Stomach (tissue), 9 donors: Measurements from ENCODE around the gene VAMP2. TPM values are rescaled to one million over a fixed set of nuclear protein-coding genes. Genes with fewer than 3 reads are reported as not detected.
"Not testable (repeated sequence)": the region's sequence is repeated elsewhere in the genome, so short reads cannot be mapped to it uniquely, and the experiment has no call there.

Experiments
- DNase-seq, 2 donors: peaks; one replicate each; pipeline versions ENCODE4 v3.0.0 to v3.0.0-alpha.2; 2013 to 2019
- H3K27ac ChIP-seq, 5 donors: fragments of 200-600 bp in 4 of 5; sonication (generic) in 4 of 5; one replicate each; pipeline ENCODE4 v1.5.1; 2013 to 2019; ENCODE audit warnings: mild to moderate bottlenecking in 1 of 5, moderate library complexity in 1 of 5
- H3K27me3 ChIP-seq, 3 donors: fragments of 200-600 bp; sonication (generic); one replicate each; pipeline ENCODE4 v1.5.1; 2017 to 2019; ENCODE audit warnings: mixed run types in 1 of 3
- H3K36me3 ChIP-seq, 4 donors: fragments of 200-600 bp; sonication (generic); 1 replicate in 3 of 4; 2 replicates in 1 of 4; pipeline ENCODE4 v1.5.1; 2016 to 2019
- H3K4me1 ChIP-seq, 4 donors: fragments of 200-600 bp; sonication (generic); one replicate each; pipeline ENCODE4 v1.5.1; 2016 to 2019
- H3K4me3 ChIP-seq, 4 donors: fragments of 200-600 bp; sonication (generic) in 3 of 4; one replicate each; pipeline ENCODE4 v1.5.1; 2016 to 2019; ENCODE audit warnings: mild to moderate bottlenecking in 1 of 4
- H3K9me3 ChIP-seq, 4 donors: fragments of 200-600 bp; sonication (generic); one replicate each; pipeline ENCODE4 v1.5.1; 2016 to 2019
- EP300 ChIP-seq: sonication (generic); formaldehyde crosslinking; IDR thresholded peaks from one replicate; pipeline ENCODE4 v1.6.1; 2017; ENCODE audit warnings: antibody characterized with exemption
- POLR2A ChIP-seq, 4 donors: fragments of 450-650 bp; IDR thresholded peaks; one replicate each; pipeline ENCODE4 v1.6.1; 2016; ENCODE audit warnings: antibody characterized with exemption in 4 of 4, control low read depth in 2 of 4, mild to moderate bottlenecking in 1 of 4, moderate library complexity in 1 of 4
- POLR2AphosphoS5 ChIP-seq, 3 donors: sonication (generic); formaldehyde crosslinking; IDR thresholded peaks; one replicate each; pipeline ENCODE4 v1.6.1; 2016; ENCODE audit warnings: antibody characterized with exemption in 3 of 3
- WGBS, 5 donors: extraction: QIAGEN DNeasy Blood & Tissue Kit in 3 of 5; methylation state at CpG; one replicate each; pipeline versions ENCODE4 v1.1.5 to v1.1.7; 2013 to 2018; 5-methylcytosine and 5-hydroxymethylcytosine counted together
- intact Hi-C: fragments of 100-400 bp; cut with DNase I; formaldehyde crosslinking; loops from one replicate; pipeline ENCODE4 v1.15.1; 2023; ENCODE audit warnings: low total_unique reads
- polyA plus RNA-seq, 3 donors: library from polyadenylated mRNA; stranded (reverse); fragments of 200-250 nt; gene quantifications; one replicate each; pipeline ENCODE4 v1.2.3, GENCODE V29; 2013
- total RNA-seq, 5 donors: library from RNA; depleted of rRNA; stranded (reverse); fragments of >200 nt; gene quantifications; one replicate each; pipeline versions ENCODE4 v1.1.0 to v1.2.3, GENCODE V29; 2014 to 2016
- TF ChIP-seq, protein P1 (sequence below), 7 experiments: fragments of 450-650 bp in 4 of 7; fragments of 200-600 bp in 3 of 7; sonication (generic) in 3 of 7; IDR thresholded peaks; one replicate each; pipeline ENCODE4 v1.5.1; 2016 to 2019; ENCODE audit warnings: antibody characterized with exemption in 7 of 7, control low read depth in 2 of 7, mild to moderate bottlenecking in 1 of 7
- donor health status: healthy with polysubstance abuse.
- donor health status: Bipolar disorder and iron deficiency.
- donor health status: healthy.

VAMP2 gene
- total and polyA plus RNA-seq, 8 donors = 6.7 to 104 (median 37.8) TPM

DNA sequence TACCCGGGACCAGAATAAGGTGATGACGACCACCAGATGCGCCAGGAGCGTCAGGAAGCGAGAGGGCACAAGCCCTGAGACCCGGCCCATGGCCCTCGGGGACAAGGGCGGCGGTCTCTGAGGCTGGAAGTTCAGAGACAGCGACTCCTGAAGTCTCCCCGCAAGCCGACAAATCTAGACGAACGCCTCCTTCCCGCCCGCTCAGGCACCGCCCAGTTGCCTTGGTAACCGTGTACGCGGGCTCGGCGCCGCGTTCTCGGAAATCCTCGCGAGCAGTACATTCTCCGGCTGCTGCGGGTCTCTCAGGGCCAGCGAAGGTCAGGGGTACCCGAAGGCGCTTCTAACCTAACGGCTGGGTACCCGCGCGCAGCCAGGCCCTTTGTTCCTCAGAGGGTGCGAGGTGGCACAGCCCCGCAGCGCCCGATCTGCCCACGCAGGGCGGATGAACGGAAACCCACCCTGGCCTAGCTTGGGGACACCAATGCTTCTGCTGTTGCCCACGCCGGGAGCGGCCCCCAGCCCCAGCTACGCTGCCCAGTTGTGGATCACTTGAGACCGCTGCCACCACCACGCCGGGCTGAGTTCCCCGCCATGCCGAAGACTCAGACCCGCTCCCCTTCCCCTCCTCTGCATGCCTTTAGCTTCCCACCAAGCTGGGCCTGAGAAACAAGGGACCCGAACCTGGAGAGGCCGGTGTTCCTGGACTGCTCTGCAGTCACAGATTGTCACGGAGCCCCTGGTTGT, 13.6 kb upstream of the VAMP2 start, which contains the start of gene TMEM107:
Gene TMEM107, minus strand, starts transcription at position 184 of the 744 bp plus-strand sequence. Its CDS starts 94 bp downstream, at position 90.
- no peaks in the 10 kb centered on the region for H3K27me3 ChIP-seq
- DNase-seq = peak; percentile 90 to 97
- no peaks in the 10 kb centered on the region for H3K36me3 ChIP-seq
- intact Hi-C loops = no loop called here
- H3K4me1 ChIP-seq = peaks cover 24 to 44% (median 39%) of the 10 kb centered on the region in 4 donors
- peak within 1 kb of the TSS; percentile 66 to 97 (median 85) for H3K27ac ChIP-seq
- no peak for TF ChIP-seq EP300
- peak in 2 of 3 donors; percentile 69 to 74 for TF ChIP-seq POLR2AphosphoS5 (IDR thresholded peaks at IDR 0.05)
- WGBS, 5 donors = 1 to 3% (median 2%) methylated on average over 35 to 56 of the region's 56 CpGs
- no peaks in the 10 kb centered on the region for H3K9me3 ChIP-seq
- H3K4me3 ChIP-seq = peak within 1 kb of the TSS; percentile 55 to 61 (median 59)

- DNase-seq = peak in 1 of 2 donors; percentile 58
- H3K27me3 ChIP-seq = no peaks in the 10 kb centered on the region
- no peaks in the 10 kb centered on the region for H3K9me3 ChIP-seq
- 9 to 17% (median 13%) methylated on average over 11 of the region's 11 CpGs for WGBS, 5 donors
- peaks cover 24 to 44% (median 39%) of the 10 kb centered on the region in 4 donors for H3K4me1 ChIP-seq
- H3K27ac ChIP-seq = peak overlapping the region; percentile 66 to 97 (median 85)
- no peaks in the 10 kb centered on the region for H3K36me3 ChIP-seq
- peak overlapping the region; percentile 55 to 61 (median 59) for H3K4me3 ChIP-seq
- intact Hi-C loops = no loop called here
- TF ChIP-seq POLR2AphosphoS5 (IDR thresholded peaks at IDR 0.05) = no peak
- no peak for TF ChIP-seq EP300
- TF ChIP-seq, protein P1, sequence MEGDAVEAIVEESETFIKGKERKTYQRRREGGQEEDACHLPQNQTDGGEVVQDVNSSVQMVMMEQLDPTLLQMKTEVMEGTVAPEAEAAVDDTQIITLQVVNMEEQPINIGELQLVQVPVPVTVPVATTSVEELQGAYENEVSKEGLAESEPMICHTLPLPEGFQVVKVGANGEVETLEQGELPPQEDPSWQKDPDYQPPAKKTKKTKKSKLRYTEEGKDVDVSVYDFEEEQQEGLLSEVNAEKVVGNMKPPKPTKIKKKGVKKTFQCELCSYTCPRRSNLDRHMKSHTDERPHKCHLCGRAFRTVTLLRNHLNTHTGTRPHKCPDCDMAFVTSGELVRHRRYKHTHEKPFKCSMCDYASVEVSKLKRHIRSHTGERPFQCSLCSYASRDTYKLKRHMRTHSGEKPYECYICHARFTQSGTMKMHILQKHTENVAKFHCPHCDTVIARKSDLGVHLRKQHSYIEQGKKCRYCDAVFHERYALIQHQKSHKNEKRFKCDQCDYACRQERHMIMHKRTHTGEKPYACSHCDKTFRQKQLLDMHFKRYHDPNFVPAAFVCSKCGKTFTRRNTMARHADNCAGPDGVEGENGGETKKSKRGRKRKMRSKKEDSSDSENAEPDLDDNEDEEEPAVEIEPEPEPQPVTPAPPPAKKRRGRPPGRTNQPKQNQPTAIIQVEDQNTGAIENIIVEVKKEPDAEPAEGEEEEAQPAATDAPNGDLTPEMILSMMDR (IDR thresholded peaks at IDR 0.05) = no peak
- TF ChIP-seq POLR2A (IDR thresholded peaks at IDR 0.05) = no peak
Observed at GRCh38 chr17:8175795-8176196, 13.0 kb upstream of the VAMP2 start.

GRCh38 chr17:8173871-8174322, 11.1 kb upstream of the VAMP2 start:
- Histone ChIP-seq H3K4me3 (peak overlapping the region; percentile 21 to 46 (median 41)), H3K27me3 (no peaks in the 10 kb centered on the region), H3K27ac (peak overlapping the region; percentile 73 to 97 (median 93)), H3K9me3 (no peaks in the 10 kb centered on the region), H3K4me1 (peaks cover 24 to 44% (median 39%) of the 10 kb centered on the region in 4 donors), H3K36me3 (no peaks in the 10 kb centered on the region)
- no peak for DNase-seq
- no peak for TF ChIP-seq POLR2A (IDR thresholded peaks at IDR 0.05)
- no peak for TF ChIP-seq EP300
- TF ChIP-seq, protein P1 (IDR thresholded peaks at IDR 0.05) = no peak
- TF ChIP-seq POLR2AphosphoS5 (IDR thresholded peaks at IDR 0.05) = no peak
- 5 to 7% (median 6%) methylated on average over 14 of the region's 14 CpGs for WGBS, 5 donors
- intact Hi-C loops = no loop called here

DNA sequence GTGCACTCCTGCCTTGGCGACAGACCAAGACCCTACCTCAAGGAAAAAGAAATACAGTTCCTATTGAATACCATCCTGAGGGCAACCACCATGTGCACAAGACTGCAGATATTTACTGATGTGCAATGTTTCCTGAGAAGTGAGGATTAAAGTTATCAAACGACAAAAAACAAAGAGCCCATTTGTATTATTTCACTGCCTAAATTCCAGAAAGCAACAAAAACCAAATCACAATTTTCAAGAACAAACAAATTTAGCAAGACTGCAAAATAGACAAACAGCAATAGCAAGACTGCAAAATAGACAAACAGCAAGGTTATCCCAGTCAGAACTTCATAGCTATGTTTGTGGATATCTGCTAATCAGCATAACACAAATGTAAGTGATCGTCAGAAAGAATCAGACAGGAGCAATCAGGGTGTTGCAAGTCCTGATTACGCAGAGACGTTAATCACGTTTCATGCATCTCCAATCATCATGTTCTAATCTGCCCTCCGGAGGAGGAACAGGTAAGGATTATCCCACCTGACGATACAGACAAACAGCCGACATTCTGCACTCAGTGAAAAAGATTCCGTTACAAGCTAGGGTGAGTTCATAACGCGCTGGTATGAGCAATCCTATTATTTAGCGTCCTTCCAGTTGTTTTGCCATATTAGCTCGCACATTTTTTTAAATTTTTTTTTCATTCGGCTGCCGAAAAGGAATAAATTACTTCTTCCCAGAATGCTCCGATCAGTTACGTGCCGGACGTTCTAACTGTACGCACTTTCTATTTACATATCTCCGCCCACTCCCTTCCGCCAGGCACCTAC, 10.5 kb upstream of the VAMP2 start:
- WGBS, 5 donors = 0 to 1% (median 1%) methylated on average over 23 of the region's 23 CpGs
- Histone ChIP-seq H3K4me1 (peaks cover 24 to 44% (median 39%) of the 10 kb centered on the region in 4 donors), H3K27me3 (no peaks in the 10 kb centered on the region), H3K36me3 (no peaks in the 10 kb centered on the region), H3K4me3 (peak overlapping the region; percentile 21 to 46 (median 41)), H3K27ac (peak overlapping the region; percentile 73 to 97 (median 93)), H3K9me3 (no peaks in the 10 kb centered on the region)
- intact Hi-C loops = no loop called here
- DNase-seq = peak; percentile 83 to 97
- TF ChIP-seq, protein P1 (IDR thresholded peaks at IDR 0.05) = peak in 1 of 7 experiments; percentile 15
- TF ChIP-seq POLR2A (IDR thresholded peaks at IDR 0.05) = peak in 2 of 4 donors; percentile 100
- TF ChIP-seq POLR2AphosphoS5 (IDR thresholded peaks at IDR 0.05) = peak; percentile 99 to 100 (median 100)
- TF ChIP-seq EP300 = no peak

- H3K36me3 ChIP-seq, H3K9me3 ChIP-seq, intact Hi-C loops, DNase-seq, H3K4me3 ChIP-seq, H3K27ac ChIP-seq, H3K27me3 ChIP-seq: not testable (repeated sequence)
- H3K4me1 ChIP-seq = peaks cover 10 to 23% (median 18%) of the 10 kb centered on the region in 4 donors
- 83 to 94% (median 90%) methylated on average over 18 to 19 of the region's 19 CpGs for WGBS, 5 donors
Observed at GRCh38 chr17:8170186-8170585, 7.4 kb upstream of the VAMP2 start.
